Measurements from ENCODE around the gene NOL4L. TPM values are rescaled to one million over a fixed set of nuclear protein-coding genes. Genes with fewer than 3 reads are reported as not detected.

The NOL4L gene
- total RNA-seq, 1 donor from 2014 or later: 19.7 TPM

- Histone ChIP-seq H3K9me3 (no peaks in the 10 kb centered on the region), H3K36me3 (no peaks in the 10 kb centered on the region), H3K4me1 (peaks cover 54% of the 10 kb centered on the region), H3K4me3 (no peak overlapping the region), H3K27ac (no peak overlapping the region), H3K27me3 (no peaks in the 10 kb centered on the region)
- DNase-seq (no peak), ATAC-seq (no peak)
- TF ChIP-seq, protein P1, sequence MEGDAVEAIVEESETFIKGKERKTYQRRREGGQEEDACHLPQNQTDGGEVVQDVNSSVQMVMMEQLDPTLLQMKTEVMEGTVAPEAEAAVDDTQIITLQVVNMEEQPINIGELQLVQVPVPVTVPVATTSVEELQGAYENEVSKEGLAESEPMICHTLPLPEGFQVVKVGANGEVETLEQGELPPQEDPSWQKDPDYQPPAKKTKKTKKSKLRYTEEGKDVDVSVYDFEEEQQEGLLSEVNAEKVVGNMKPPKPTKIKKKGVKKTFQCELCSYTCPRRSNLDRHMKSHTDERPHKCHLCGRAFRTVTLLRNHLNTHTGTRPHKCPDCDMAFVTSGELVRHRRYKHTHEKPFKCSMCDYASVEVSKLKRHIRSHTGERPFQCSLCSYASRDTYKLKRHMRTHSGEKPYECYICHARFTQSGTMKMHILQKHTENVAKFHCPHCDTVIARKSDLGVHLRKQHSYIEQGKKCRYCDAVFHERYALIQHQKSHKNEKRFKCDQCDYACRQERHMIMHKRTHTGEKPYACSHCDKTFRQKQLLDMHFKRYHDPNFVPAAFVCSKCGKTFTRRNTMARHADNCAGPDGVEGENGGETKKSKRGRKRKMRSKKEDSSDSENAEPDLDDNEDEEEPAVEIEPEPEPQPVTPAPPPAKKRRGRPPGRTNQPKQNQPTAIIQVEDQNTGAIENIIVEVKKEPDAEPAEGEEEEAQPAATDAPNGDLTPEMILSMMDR (IDR thresholded peaks at IDR 0.05): no peak
- intact Hi-C loops (cut with DNase I): no loop called here
Measured at GRCh38 chr20:32479012-32479411, 106.1 kb downstream of the NOL4L start.

DNA sequence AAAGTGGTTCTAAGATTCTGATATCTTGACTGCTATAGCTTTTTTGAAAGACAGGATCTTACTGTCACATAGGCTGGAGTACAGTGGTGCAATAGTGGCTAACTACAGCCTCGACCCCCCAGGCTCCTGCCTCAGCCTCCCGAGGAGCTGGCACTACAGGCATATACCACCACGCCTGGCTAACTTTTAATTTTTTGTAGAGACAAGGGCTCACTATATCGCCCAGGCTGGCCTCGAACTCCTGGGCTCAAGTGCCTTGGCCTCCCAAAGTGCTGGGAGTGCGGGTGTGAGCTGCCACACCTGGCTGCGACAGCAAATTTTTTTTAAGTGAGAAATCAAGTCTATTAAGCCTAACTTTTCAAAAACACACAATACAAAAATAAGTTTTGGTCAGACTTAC lies 106.6 kb downstream of the NOL4L start:
- H3K36me3 ChIP-seq: no peaks in the 10 kb centered on the region
- no peak for ATAC-seq
- H3K4me1 ChIP-seq: peaks cover 58% of the 10 kb centered on the region
- H3K27me3 ChIP-seq: no peaks in the 10 kb centered on the region
- no peak overlapping the region for H3K4me3 ChIP-seq
- TF ChIP-seq, protein P1 (IDR thresholded peaks at IDR 0.05): no peak
- no peak overlapping the region for H3K27ac ChIP-seq
- DNase-seq: no peak
- intact Hi-C loops (cut with DNase I): no loop called here
- H3K9me3 ChIP-seq: no peaks in the 10 kb centered on the region

- DNase-seq: no peak
- Histone ChIP-seq H3K9me3 (no peaks in the 10 kb centered on the region), H3K36me3 (no peaks in the 10 kb centered on the region), H3K27me3 (no peaks in the 10 kb centered on the region), H3K27ac (peak overlapping the region; percentile 42), H3K4me1 (peaks cover 64% of the 10 kb centered on the region), H3K4me3 (no peak overlapping the region)
- TF ChIP-seq, protein P1 (IDR thresholded peaks at IDR 0.05): no peak
- intact Hi-C loops (cut with DNase I): no loop called here
- ATAC-seq: no peak
Measured at GRCh38 chr20:32477594-32478512, 107.3 kb downstream of the NOL4L start.

GRCh38 chr20:32476684-32477593 lies 108.2 kb downstream of the NOL4L start:
- peak; percentile 19 for ATAC-seq
- no peaks in the 10 kb centered on the region for H3K9me3 ChIP-seq
- H3K36me3 ChIP-seq: no peaks in the 10 kb centered on the region
- peak; percentile 69 for DNase-seq
- no peak overlapping the region for H3K4me3 ChIP-seq
- H3K4me1 ChIP-seq: peaks cover 63% of the 10 kb centered on the region
- peak overlapping the region; percentile 42 for H3K27ac ChIP-seq
- intact Hi-C loops (cut with DNase I): no loop called here
- TF ChIP-seq, protein P1 (IDR thresholded peaks at IDR 0.05): no peak
- no peaks in the 10 kb centered on the region for H3K27me3 ChIP-seq

DNA sequence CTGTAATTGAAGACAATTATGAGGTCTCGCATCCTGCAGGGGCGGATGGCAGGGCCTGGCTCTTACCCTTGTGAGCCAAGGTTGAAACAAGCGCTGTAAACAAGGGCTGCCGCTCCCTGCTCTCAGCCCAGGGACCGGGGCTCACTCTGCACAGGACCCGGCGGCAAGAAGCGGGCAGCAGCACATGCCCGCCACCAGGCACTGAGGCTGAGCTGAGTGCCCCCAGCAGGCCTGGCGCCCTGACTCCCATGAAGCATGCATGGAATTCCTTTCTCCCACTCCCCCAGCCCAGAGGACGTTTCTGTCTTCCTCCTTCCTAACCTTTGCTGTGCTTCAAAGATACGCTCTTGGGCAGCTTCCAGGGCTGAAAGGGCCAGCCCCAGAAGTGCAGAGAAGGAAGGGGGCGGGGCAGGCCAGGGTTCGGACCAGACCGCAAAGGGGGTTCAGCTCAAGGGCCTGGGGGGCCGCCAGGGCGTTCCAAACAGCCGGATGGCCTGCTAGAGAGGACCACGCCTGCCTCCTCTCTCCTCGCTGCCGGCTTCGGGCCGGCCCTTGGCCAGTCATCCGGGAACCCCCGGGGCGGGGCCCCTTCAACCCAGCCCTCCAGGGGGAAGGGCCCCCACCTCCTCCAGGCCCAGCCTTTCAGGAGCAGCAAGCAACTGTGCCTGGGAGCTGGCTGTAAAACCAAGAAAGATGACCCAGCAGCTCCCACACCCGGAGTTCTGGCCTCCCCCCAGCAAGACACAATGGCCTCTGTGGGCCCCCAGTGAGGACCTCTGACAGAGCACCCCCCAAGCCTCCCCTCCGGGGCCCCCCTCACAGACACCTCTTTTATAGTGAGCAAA lies 109.9 kb downstream of the NOL4L start:
- Histone ChIP-seq H3K9me3 (no peaks in the 10 kb centered on the region), H3K36me3 (no peaks in the 10 kb centered on the region), H3K4me3 (peak overlapping the region; percentile 47), H3K27ac (peak overlapping the region; percentile 78), H3K4me1 (peaks cover 54% of the 10 kb centered on the region), H3K27me3 (no peaks in the 10 kb centered on the region)
- DNase-seq (peak; percentile 95), ATAC-seq (peak; percentile 90)
- intact Hi-C loops (cut with DNase I): no loop called here
- TF ChIP-seq, protein P1 (IDR thresholded peaks at IDR 0.05): no peak
